ENCODE data around the gene MEIOSIN. TPM values are rescaled to one million over a fixed set of nuclear protein-coding genes. Genes with fewer than 3 reads are reported as not detected.

Gene MEIOSIN
- total RNA-seq, 1 experiment from 2014 or later, result not detected

DNA sequence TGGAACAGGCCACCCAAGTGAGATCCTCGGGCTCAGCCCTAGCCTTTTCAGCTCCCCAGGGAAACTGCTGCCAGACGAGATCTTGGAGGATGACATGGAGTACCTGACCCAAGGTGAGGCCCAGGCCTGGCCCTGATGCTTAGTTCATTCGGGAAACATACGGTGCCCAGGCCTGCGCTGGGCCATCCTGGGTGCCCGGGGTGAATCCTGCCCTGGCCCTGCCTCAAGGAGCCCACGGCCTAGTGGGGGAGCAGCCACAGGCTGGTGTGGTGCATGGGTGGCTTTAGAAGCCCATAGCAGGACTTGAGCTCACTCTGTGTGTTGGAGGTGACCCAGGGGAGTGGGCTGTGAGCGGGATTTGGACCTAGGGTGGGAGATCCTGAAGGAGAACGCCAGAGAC lies 25.7 kb downstream of the MEIOSIN start:
- H2AFZ ChIP-seq, result no peak overlapping the region
- H3K27me3 ChIP-seq (ENCODE audit: insufficient read depth, low read depth), result no peaks in the 10 kb centered on the region
- no peak overlapping the region for H3K27ac ChIP-seq
- H3K36me3 ChIP-seq (ENCODE audit: low read depth), result no peaks in the 10 kb centered on the region
- TF ChIP-seq, protein P1, sequence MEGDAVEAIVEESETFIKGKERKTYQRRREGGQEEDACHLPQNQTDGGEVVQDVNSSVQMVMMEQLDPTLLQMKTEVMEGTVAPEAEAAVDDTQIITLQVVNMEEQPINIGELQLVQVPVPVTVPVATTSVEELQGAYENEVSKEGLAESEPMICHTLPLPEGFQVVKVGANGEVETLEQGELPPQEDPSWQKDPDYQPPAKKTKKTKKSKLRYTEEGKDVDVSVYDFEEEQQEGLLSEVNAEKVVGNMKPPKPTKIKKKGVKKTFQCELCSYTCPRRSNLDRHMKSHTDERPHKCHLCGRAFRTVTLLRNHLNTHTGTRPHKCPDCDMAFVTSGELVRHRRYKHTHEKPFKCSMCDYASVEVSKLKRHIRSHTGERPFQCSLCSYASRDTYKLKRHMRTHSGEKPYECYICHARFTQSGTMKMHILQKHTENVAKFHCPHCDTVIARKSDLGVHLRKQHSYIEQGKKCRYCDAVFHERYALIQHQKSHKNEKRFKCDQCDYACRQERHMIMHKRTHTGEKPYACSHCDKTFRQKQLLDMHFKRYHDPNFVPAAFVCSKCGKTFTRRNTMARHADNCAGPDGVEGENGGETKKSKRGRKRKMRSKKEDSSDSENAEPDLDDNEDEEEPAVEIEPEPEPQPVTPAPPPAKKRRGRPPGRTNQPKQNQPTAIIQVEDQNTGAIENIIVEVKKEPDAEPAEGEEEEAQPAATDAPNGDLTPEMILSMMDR (conservative IDR thresholded peaks at IDR 0.05), result no peak
- no peak for TF ChIP-seq EZH2 (IDR thresholded peaks at IDR 0.05; ENCODE audit: low read depth)
- BruUV-seq (replicated peaks), result no TSS peak
- no peaks in the 10 kb centered on the region for H3K79me2 ChIP-seq (ENCODE audit: low read depth)
- peaks cover 3% of the 10 kb centered on the region; the same call in 1 of the 2 replicates for H3F3A ChIP-seq (ENCODE audit: insufficient read depth, low read depth)
- peaks cover 8% of the 10 kb centered on the region for H3K4me1 ChIP-seq (replicated peaks; ENCODE audit: insufficient read depth)
- intact Hi-C loops (cut with micrococcal nuclease; ENCODE audit: unreplicated experiment), result no loop called here
- no peaks in the 10 kb centered on the region for H3K9me3 ChIP-seq (ENCODE audit: insufficient read depth, low read depth)
- H3K9me2 ChIP-seq (ENCODE audit: insufficient read depth), result no peaks in the 10 kb centered on the region
- H3K4me2 ChIP-seq, result no peak overlapping the region
- POLR2A ChIA-PET (ENCODE audit: unreplicated experiment), result interaction anchor here (0.6 kb wide), 1 partner anchor 129 kb away, joined by 3 read pairs; no protein-coding TSS in a partner anchor
- H4K20me1 ChIP-seq (ENCODE audit: insufficient read depth), result no peaks in the 10 kb centered on the region
- DNase-seq, result no peak
- no peak overlapping the region for H3K4me3 ChIP-seq
- CTCF ChIA-PET, result no interaction called here

DNA sequence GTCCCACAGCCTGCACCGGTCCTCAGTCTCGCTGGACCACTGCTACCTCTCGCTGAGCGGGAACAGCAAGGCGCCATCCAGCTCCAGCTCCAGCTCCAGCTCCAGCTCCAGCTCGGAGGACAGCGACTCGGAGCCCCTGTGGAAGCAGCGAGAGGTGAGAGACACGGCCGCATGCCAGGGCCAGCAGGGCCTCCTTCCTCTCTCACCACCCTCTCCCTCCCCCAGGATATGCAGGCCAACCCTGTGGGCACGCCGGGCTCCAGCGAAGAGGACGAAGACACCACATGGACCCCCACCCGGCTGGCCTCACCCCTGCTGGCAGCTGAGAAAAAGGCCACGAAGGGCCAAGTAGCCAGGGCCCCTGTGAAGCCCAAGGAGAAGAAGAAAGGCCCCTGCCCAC lies 28.5 kb downstream of the MEIOSIN start:
- Histone ChIP-seq H3F3A (ENCODE audit: insufficient read depth, low read depth) (peaks cover 10% of the 10 kb centered on the region; the same call in 1 of the 2 replicates), H3K4me2 (no peak overlapping the region), H3K4me3 (no peak overlapping the region), H3K9me2 (ENCODE audit: insufficient read depth) (no peaks in the 10 kb centered on the region), H2AFZ (no peak overlapping the region), H3K4me1 (replicated peaks; ENCODE audit: insufficient read depth) (peaks cover 13% of the 10 kb centered on the region), H3K36me3 (ENCODE audit: low read depth) (no peaks in the 10 kb centered on the region), H4K20me1 (ENCODE audit: insufficient read depth) (no peaks in the 10 kb centered on the region), H3K27me3 (ENCODE audit: insufficient read depth, low read depth) (no peaks in the 10 kb centered on the region), H3K79me2 (ENCODE audit: low read depth) (no peaks in the 10 kb centered on the region), H3K9me3 (ENCODE audit: insufficient read depth, low read depth) (no peaks in the 10 kb centered on the region), H3K27ac (no peak overlapping the region)
- CTCF ChIA-PET, result no interaction called here
- BruUV-seq (replicated peaks), result no TSS peak
- no peak for DNase-seq
- no peak for TF ChIP-seq EZH2 (IDR thresholded peaks at IDR 0.05; ENCODE audit: low read depth)
- POLR2A ChIA-PET (ENCODE audit: unreplicated experiment), result no interaction called here
- intact Hi-C loops (cut with micrococcal nuclease; ENCODE audit: unreplicated experiment), result no loop called here

DNA sequence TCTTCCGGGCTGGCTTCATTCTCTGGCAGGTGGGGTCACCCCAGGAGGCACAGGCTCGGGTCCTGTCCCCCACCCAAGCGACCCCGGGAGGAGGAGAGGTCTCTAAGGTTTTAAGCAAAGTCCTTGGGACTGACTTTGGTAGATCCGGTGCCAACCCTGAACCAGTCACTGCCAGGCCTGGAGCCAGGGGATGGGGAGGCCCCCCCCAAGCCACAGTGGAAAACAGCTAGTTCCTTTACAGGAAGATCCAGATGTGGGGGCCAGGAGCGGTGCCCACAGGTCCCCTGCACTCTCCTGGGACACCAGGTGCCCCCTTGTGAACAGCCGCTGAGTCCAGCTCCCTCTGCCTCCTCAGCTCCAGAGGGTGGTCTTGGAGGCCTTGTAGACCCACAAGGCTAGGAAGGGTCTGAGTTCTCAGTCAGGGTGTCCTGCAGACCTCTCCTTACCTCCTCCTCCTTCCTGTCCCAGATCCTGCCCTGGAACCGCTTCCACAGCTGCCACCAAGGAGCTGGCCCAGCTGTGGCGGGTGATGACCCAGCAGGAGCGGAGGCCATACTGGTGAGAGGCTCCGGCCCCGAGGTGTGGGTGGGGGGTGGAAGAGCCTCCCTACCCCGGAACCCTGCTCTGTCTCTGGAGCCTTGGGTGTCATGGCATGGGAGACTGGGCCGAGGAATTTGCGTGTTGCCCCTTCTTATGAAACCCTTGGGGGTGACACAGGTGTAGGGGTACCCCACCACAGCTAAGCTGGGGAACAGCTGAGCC lies 29.8 kb downstream of the MEIOSIN start:
- H3F3A ChIP-seq (ENCODE audit: insufficient read depth, low read depth), result peaks cover 16% of the 10 kb centered on the region; the same call in 1 of the 2 replicates
- H3K79me2 ChIP-seq (ENCODE audit: low read depth), result no peaks in the 10 kb centered on the region
- no peaks in the 10 kb centered on the region for H3K9me2 ChIP-seq (ENCODE audit: insufficient read depth)
- intact Hi-C loops (cut with micrococcal nuclease; ENCODE audit: unreplicated experiment), result no loop called here
- no peaks in the 10 kb centered on the region for H3K9me3 ChIP-seq (ENCODE audit: insufficient read depth, low read depth)
- H3K27me3 ChIP-seq (ENCODE audit: insufficient read depth, low read depth), result no peaks in the 10 kb centered on the region
- CTCF ChIA-PET, result interaction anchor here (0.6 kb wide), 2 partner anchors 13 to 26 kb away, joined by 4 to 10 read pairs; no protein-coding TSS in a partner anchor
- no peak for DNase-seq
- H4K20me1 ChIP-seq (ENCODE audit: insufficient read depth), result no peaks in the 10 kb centered on the region
- no peaks in the 10 kb centered on the region for H3K36me3 ChIP-seq (ENCODE audit: low read depth)
- no peak overlapping the region for H2AFZ ChIP-seq
- H3K27ac ChIP-seq, result no peak overlapping the region
- TF ChIP-seq EZH2 (IDR thresholded peaks at IDR 0.05; ENCODE audit: low read depth), result no peak
- TF ChIP-seq, protein P1 (conservative IDR thresholded peaks at IDR 0.05), result no peak
- no TSS peak for BruUV-seq (replicated peaks)
- H3K4me1 ChIP-seq (replicated peaks; ENCODE audit: insufficient read depth), result peaks cover 12% of the 10 kb centered on the region
- no peak overlapping the region for H3K4me3 ChIP-seq
- H3K4me2 ChIP-seq, result no peak overlapping the region
- POLR2A ChIA-PET (ENCODE audit: unreplicated experiment), result interaction anchor here (0.7 kb wide), 1 partner anchor 185 kb away, joined by 3 read pairs; no protein-coding TSS in a partner anchor

Data from PC-9 (cell line).